Activated CD8-positive, alpha-beta memory T cell treated with anti-CD3 and anti-CD28 coated beads for 48 hours (primary cell): Measurements from ENCODE around the gene RNF31.
"Not testable (repeated sequence)": the region's sequence is repeated elsewhere in the genome, so short reads cannot be mapped to it uniquely, and the experiment has no call there.

Source experiments
- DNase-seq, 3 experiments: peaks; one replicate each; pipeline ENCODE4 v3.0.0-alpha.2; 2020; ENCODE audit warnings: low read depth in 2 of 3, low spot score in 2 of 3

The RNF31 gene

GRCh38 chr14:24197056-24197450 is 49.8 kb downstream of the RNF31 start:
- DNase-seq = no peak

GRCh38 chr14:24198814-24199524 is 51.7 kb downstream of the RNF31 start:
- no peak for DNase-seq

GRCh38 chr14:24202538-24202937 is 55.2 kb downstream of the RNF31 start:
- DNase-seq = not testable (repeated sequence)

GRCh38 chr14:24203249-24203886 is 56.1 kb downstream of the RNF31 start:
- not testable (repeated sequence) for DNase-seq

DNA sequence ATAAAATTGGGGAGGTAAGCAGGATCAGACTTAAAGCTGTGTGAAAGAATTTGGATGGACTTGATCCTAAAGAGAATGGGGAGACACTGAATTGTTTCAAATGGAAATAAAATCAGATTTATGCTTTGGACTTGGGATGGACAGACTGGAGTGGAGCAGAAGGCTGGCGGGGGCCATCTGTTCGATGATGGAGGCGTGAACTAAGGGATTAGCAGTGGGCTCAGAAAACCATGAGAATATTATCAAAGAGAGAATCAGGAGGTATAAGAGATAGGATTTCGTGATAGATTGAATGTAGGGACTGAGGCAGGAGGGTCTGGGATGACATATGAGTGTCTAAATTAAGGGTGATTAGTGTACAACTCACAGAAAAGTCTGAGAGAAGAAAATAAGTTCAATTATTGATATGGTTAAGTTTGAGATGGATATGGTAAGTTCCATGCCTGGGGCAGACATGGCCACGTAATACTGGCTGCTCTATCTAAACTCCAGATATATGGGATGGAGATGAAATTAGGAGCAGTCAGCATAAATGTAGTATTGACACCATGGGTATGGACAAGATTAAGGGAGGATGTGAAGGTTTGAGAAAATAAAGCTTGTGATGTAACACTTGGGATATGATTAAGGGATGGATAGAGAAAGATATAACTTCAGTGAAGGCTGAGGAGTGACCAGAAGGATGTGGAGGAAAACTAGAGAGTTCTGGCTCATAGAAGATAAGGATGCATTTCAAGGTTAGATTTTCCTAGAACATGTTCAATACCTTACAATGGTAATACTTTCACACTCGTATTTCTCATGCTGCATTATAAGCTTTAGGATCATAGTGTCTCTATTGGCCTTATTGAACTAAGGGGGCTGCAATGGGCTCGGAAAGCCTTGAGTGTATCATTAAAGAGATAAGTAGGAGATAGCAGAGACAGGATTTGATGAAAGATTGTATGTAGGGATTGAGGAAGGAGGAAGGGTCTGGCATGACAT is 57.2 kb downstream of the RNF31 start:
- no peak for DNase-seq

GRCh38 chr14:24206260-24207103 is 59.2 kb downstream of the RNF31 start:
- DNase-seq = no peak

- no peak for DNase-seq
Observed at GRCh38 chr14:24207104-24207551, 59.8 kb downstream of the RNF31 start.

GRCh38 chr14:24207625-24208024 is 60.3 kb downstream of the RNF31 start:
- no peak for DNase-seq
